HFF-Myc (cell line): ENCODE data around the gene GSTM2.
"Not testable (repeated sequence)": the region's sequence is repeated elsewhere in the genome, so short reads cannot be mapped to it uniquely, and the experiment has no call there.

ENCODE experiments used
- DNase-seq: peaks from one replicate; pipeline ENCODE4 v3.0.0-alpha.2; 2011; ENCODE audit warnings: low read depth; ENCODE audit errors: extremely low read depth
- H3K4me3 ChIP-seq: replicated peaks from 2 replicates; pipeline ENCODE4 v1.5.1; 2011; ENCODE audit warnings: low read depth, mild to moderate bottlenecking, control low read depth, low read length
- CTCF ChIP-seq: IDR thresholded peaks from 2 replicates; pipeline ENCODE4 v1.5.1; 2012; ENCODE audit warnings: mild to moderate bottlenecking, low read depth, low read length, control low read depth; ENCODE audit errors: missing control alignments

GSTM2 gene

DNA sequence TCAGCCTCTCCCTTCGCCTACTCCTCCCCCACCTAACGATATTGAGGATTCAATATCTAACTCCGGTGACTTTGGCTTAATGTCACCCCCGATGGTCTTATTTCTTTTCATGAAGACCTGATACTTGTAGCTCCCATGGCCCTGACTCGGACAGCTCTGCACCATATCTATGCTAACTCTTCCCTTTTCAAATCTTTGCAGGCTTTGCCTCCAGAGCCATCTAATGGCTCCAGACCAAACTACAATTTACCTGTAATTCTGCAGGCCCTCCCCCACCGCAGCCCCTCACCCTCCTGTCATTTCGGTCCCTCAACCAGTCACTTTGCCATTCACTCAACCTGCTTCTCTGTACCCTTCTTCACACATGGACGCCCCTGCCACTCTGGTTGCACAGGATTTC lies 36.3 kb downstream of the GSTM2 start:
- TF ChIP-seq CTCF: no peak
- H3K4me3 ChIP-seq: no peak overlapping the region
- DNase-seq: no peak

GRCh38 chr1:109705411-109705810 lies 37.6 kb downstream of the GSTM2 start:
- H3K4me3 ChIP-seq: no peak overlapping the region
- no peak for TF ChIP-seq CTCF
- DNase-seq: no peak

DNA sequence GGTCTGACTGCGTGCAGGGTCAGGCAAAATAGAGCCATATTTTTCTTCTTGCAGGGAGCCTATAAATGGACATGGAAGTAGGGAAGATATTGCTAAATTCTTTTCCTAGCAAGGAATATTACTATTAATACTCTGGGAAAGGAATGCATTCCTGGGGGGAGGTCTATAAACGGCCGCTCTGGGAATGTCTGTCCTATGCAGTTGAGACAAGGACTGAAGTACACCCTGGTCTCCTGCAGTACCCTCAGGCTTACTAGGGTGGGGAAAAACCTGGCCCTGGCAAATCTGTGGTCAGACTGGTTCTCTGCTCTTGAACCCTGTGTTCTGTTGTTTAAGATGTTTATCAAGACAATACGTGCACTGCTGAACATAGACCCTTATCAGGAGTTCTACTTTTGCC lies 41.1 kb downstream of the GSTM2 start:
- not testable (repeated sequence) for DNase-seq, H3K4me3 ChIP-seq

GRCh38 chr1:109709822-109710221 lies 42.0 kb downstream of the GSTM2 start:
- DNase-seq, H3K4me3 ChIP-seq: not testable (repeated sequence)

GRCh38 chr1:109711593-109712320 lies 43.9 kb downstream of the GSTM2 start, which contains the start of gene GSTM5:
GSTM5 (plus strand) TSS chr1:109712251; CDS start chr1:109712313, 62 bp downstream.
- not testable (repeated sequence) for DNase-seq
- peak within 1 kb of the TSS; percentile 7; the same call in 1 of the 2 replicates for H3K4me3 ChIP-seq

DNA sequence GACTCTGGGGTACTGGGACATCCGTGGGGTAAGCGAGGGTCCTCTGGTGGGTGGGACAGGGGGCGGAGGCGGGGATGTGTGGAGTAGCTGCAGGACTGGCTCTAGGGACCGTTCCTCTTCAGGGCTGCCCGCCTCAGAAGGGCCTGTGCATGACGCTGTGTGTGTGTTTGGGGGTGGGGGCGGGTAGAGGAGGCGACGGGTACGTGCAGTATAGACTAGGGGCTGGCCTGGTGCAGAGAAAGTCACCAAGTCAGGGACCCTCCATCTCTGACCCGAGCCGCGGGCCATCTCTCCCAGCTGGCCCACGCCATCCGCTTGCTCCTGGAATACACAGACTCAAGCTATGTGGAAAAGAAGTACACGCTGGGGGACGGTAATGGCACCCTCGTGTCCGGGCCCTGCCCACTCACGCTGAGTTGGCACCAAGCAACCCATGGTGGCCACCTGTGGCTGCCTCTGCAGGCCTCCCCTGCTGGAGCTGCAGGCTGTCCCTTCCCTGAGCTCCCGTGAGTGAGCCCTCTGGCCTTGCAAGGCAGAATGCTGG lies 44.5 kb downstream of the GSTM2 start:
- peak overlapping the region; percentile 3; the same call in 1 of the 2 replicates for H3K4me3 ChIP-seq
- no peak for DNase-seq
- no peak for TF ChIP-seq CTCF

- H3K4me3 ChIP-seq: no peak overlapping the region
- no peak for DNase-seq
- no peak for TF ChIP-seq CTCF
These were observed 45.8 kb downstream of the GSTM2 start for GRCh38 chr1:109713636-109714035.

DNA sequence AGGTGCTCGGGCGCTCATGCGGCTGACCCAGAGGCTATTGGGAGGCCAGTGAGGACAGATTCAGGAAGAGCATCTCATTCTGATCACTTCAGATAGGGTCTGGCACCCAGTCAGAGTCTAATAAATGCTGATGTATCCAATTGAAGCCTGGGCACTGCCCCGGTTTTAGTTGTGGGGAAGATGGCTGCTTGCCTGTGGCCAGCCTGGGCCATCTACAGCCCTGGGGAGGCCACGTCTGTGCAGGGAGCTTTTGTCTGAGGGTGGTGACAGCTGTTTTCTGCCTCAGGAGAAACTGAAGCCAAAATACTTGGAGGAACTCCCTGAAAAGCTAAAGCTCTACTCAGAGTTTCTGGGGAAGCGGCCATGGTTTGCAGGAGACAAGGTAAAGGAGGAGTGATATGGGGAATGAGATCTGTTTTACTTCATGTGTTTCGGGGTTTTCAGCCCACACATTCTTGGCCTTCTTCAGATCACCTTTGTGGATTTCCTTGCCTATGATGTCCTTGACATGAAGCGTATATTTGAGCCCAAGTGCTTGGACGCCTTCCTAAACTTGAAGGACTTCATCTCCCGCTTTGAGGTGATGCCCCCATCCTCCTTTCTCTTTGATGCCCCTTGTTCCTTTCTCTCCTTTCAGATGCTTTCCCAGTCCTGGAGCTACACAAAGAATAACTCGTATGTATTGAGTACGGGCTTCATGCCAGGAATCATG lies 47.0 kb downstream of the GSTM2 start:
- no peak for TF ChIP-seq CTCF
- H3K4me3 ChIP-seq: no peak overlapping the region
- no peak for DNase-seq
